ENCODE data around the gene SLAMF1. TPM values are rescaled to one million over a fixed set of nuclear protein-coding genes. Genes with fewer than 3 reads are reported as not detected.

The SLAMF1 gene
- total RNA-seq, 1 donor from 2014 or later = not detected

- H3K4me3 ChIP-seq (ENCODE audit: insufficient read depth, low read depth, low read length) = no peak overlapping the region
- no peak overlapping the region for H2AFZ ChIP-seq (ENCODE audit: low read depth, low read length)
- FAIRE-seq (no peak), DNase-seq (ENCODE audit: low read depth) (no peak)
- Mint-ChIP-seq H3K4me1 (ENCODE audit: low read depth, unreplicated experiment) (peaks cover 35% of the 10 kb centered on the region), H3K27ac (ENCODE audit: unreplicated experiment) (peak overlapping the region; percentile 37), H3K9me3 (ENCODE audit: unreplicated experiment) (peaks cover 2% of the 10 kb centered on the region), H3K27me3 (ENCODE audit: low read depth, unreplicated experiment) (no peaks in the 10 kb centered on the region), H3K4me3 (ENCODE audit: unreplicated experiment) (no peak overlapping the region), H3K36me3 (ENCODE audit: low read depth, unreplicated experiment) (no peaks in the 10 kb centered on the region)
- no peaks in the 10 kb centered on the region for H3K79me2 ChIP-seq (ENCODE audit: insufficient read depth, low read length)
- no peak overlapping the region for H3K9ac ChIP-seq (ENCODE audit: low read length)
- H3K4me2 ChIP-seq (ENCODE audit: low read length) = no peak overlapping the region
- no peaks in the 10 kb centered on the region for H3K27me3 ChIP-seq (ENCODE audit: insufficient read depth, low read length)
- no peaks in the 10 kb centered on the region for H3K4me1 ChIP-seq (ENCODE audit: insufficient read depth, low read length)
- no peak overlapping the region for H3K27ac ChIP-seq (ENCODE audit: low read depth, low read length)
- TF ChIP-seq CTCF (IDR thresholded peaks at IDR 0.05; ENCODE audit: insufficient read depth, low read depth, low read length) = no peak
- no peak for TF ChIP-seq EZH2 (IDR thresholded peaks at IDR 0.05; ENCODE audit: insufficient read depth, low read length)
- H4K20me1 ChIP-seq (ENCODE audit: insufficient read depth, low read length) = no peaks in the 10 kb centered on the region
- no peaks in the 10 kb centered on the region for H3K9me3 ChIP-seq (ENCODE audit: insufficient read depth, low read depth, low read length)
- no peaks in the 10 kb centered on the region for H3K36me3 ChIP-seq (ENCODE audit: insufficient read depth, low read length)
These were observed 8.9 kb downstream of the SLAMF1 start for GRCh38 chr1:160637821-160638539.

GRCh38 chr1:160637065-160637464 is 9.8 kb downstream of the SLAMF1 start:
- Histone ChIP-seq H3K36me3 (ENCODE audit: insufficient read depth, low read length) (no peaks in the 10 kb centered on the region), H2AFZ (ENCODE audit: low read depth, low read length) (no peak overlapping the region), H4K20me1 (ENCODE audit: insufficient read depth, low read length) (no peaks in the 10 kb centered on the region), H3K27ac (ENCODE audit: low read depth, low read length) (no peak overlapping the region), H3K4me2 (ENCODE audit: low read length) (no peak overlapping the region), H3K27me3 (ENCODE audit: insufficient read depth, low read length) (no peaks in the 10 kb centered on the region), H3K9ac (ENCODE audit: low read length) (no peak overlapping the region), H3K79me2 (ENCODE audit: insufficient read depth, low read length) (no peaks in the 10 kb centered on the region), H3K4me3 (ENCODE audit: insufficient read depth, low read depth, low read length) (no peak overlapping the region), H3K4me1 (ENCODE audit: insufficient read depth, low read length) (no peaks in the 10 kb centered on the region), H3K9me3 (ENCODE audit: insufficient read depth, low read depth, low read length) (no peaks in the 10 kb centered on the region)
- no peaks in the 10 kb centered on the region for H3K27me3 Mint-ChIP-seq (ENCODE audit: low read depth, unreplicated experiment)
- H3K4me1 Mint-ChIP-seq (ENCODE audit: low read depth, unreplicated experiment) = peaks cover 35% of the 10 kb centered on the region
- FAIRE-seq (no peak), DNase-seq (ENCODE audit: low read depth) (no peak)
- no peaks in the 10 kb centered on the region for H3K36me3 Mint-ChIP-seq (ENCODE audit: low read depth, unreplicated experiment)
- no peak overlapping the region for H3K4me3 Mint-ChIP-seq (ENCODE audit: unreplicated experiment)
- TF ChIP-seq EZH2 (IDR thresholded peaks at IDR 0.05; ENCODE audit: insufficient read depth, low read length) (no peak), CTCF (IDR thresholded peaks at IDR 0.05; ENCODE audit: insufficient read depth, low read depth, low read length) (no peak)
- H3K9me3 Mint-ChIP-seq (ENCODE audit: unreplicated experiment) = peaks cover 2% of the 10 kb centered on the region
- H3K27ac Mint-ChIP-seq (ENCODE audit: unreplicated experiment) = peak overlapping the region; percentile 28

- Mint-ChIP-seq H3K4me1 (ENCODE audit: low read depth, unreplicated experiment) (peaks cover 35% of the 10 kb centered on the region), H3K4me3 (ENCODE audit: unreplicated experiment) (no peak overlapping the region), H3K27me3 (ENCODE audit: low read depth, unreplicated experiment) (no peaks in the 10 kb centered on the region), H3K27ac (ENCODE audit: unreplicated experiment) (no peak overlapping the region), H3K36me3 (ENCODE audit: low read depth, unreplicated experiment) (no peaks in the 10 kb centered on the region), H3K9me3 (ENCODE audit: unreplicated experiment) (peaks cover 2% of the 10 kb centered on the region)
- Histone ChIP-seq H2AFZ (ENCODE audit: low read depth, low read length) (no peak overlapping the region), H3K4me2 (ENCODE audit: low read length) (no peak overlapping the region), H3K27ac (ENCODE audit: low read depth, low read length) (no peak overlapping the region), H3K9me3 (ENCODE audit: insufficient read depth, low read depth, low read length) (no peaks in the 10 kb centered on the region), H3K4me1 (ENCODE audit: insufficient read depth, low read length) (no peaks in the 10 kb centered on the region), H3K4me3 (ENCODE audit: insufficient read depth, low read depth, low read length) (no peak overlapping the region), H3K36me3 (ENCODE audit: insufficient read depth, low read length) (no peaks in the 10 kb centered on the region), H3K79me2 (ENCODE audit: insufficient read depth, low read length) (no peaks in the 10 kb centered on the region), H4K20me1 (ENCODE audit: insufficient read depth, low read length) (no peaks in the 10 kb centered on the region), H3K27me3 (ENCODE audit: insufficient read depth, low read length) (no peaks in the 10 kb centered on the region), H3K9ac (ENCODE audit: low read length) (no peak overlapping the region)
- no peak for DNase-seq (ENCODE audit: low read depth)
- TF ChIP-seq EZH2 (IDR thresholded peaks at IDR 0.05; ENCODE audit: insufficient read depth, low read length) (no peak), CTCF (IDR thresholded peaks at IDR 0.05; ENCODE audit: insufficient read depth, low read depth, low read length) (no peak)
- no peak for FAIRE-seq
These were observed 10.3 kb downstream of the SLAMF1 start for GRCh38 chr1:160636547-160636946.
